Liver (tissue), 2 donors: ENCODE measurements around the gene OSGIN1.

Experiments used
- CTCF ChIP-seq: fragments of 150-350 bp; IDR thresholded peaks from 2 replicates; pipeline ENCODE4 v1.5.1; 2017; ENCODE audit warnings: improper control_type of control experiment, low read depth, low read length; ENCODE audit not compliant: missing input control
- FOXA1 ChIP-seq: IDR thresholded peaks from 2 replicates; pipeline ENCODE4 v1.6.1; 2016; ENCODE audit warnings: antibody characterized with exemption
- MAX ChIP-seq: IDR thresholded peaks from 2 replicates; pipeline ENCODE4 v1.6.1; 2016; ENCODE audit warnings: antibody characterized with exemption
- donor health status: healthy.

- TF ChIP-seq MAX (no peak), CTCF (no peak), FOXA1 (peak; percentile 64)
Measured at GRCh38 chr16:83946781-83947566, 6.1 kb upstream of the OSGIN1 start.
